Peyer's patch (tissue), 4 donors: ENCODE measurements around the gene TOP2B.

Source experiments
- CTCF ChIP-seq, 6 experiments: fragments of 450-650 bp in 4 of 6; fragments of 200-600 bp in 2 of 6; sonication (generic) in 1 of 6; IDR thresholded peaks; one replicate each; pipeline ENCODE4 v1.5.1; 2017 to 2019; ENCODE audit warnings: antibody characterized with exemption in 6 of 6, mild to moderate bottlenecking in 3 of 6, moderate library complexity in 1 of 6
- POLR2A ChIP-seq, 2 donors: fragments of 450-650 bp; IDR thresholded peaks; one replicate each; pipeline ENCODE4 v1.5.1; 2017; ENCODE audit warnings: antibody characterized with exemption in 2 of 2, mild to moderate bottlenecking in 2 of 2, moderate library complexity in 2 of 2

- TF ChIP-seq CTCF (IDR thresholded peaks at IDR 0.05) (no peak), POLR2A (IDR thresholded peaks at IDR 0.05) (no peak)
Observed at GRCh38 chr3:25565807-25566206, 98.9 kb downstream of the TOP2B start.
